IMR-90 (cell line): ENCODE measurements around the gene NOS1AP. TPM values are rescaled to one million over a fixed set of nuclear protein-coding genes. Genes with fewer than 3 reads are reported as not detected.

ENCODE experiments used
- ATAC-seq: fragments of 200-7000 bp; cut with Tn5 transposase; 2 replicates; pipeline ENCODE4 v1.9.1; 2020; ENCODE audit warnings: low read depth, mild to moderate bottlenecking, moderate library complexity
- BruUV-seq: library from RNA; stranded (reverse); fragments of 400-500 nt; replicated peaks from 2 replicates; lab custom pipeline; 2021; lab: Mats Ljungman, UMichigan
- CTCF ChIA-PET: fragments of 300-600 bp; formaldehyde crosslinking; extraction: SDS; loops from one replicate; lab custom pipeline; 2021; ENCODE audit warnings: antibody characterized with exemption; lab: Yijun Ruan, JAX
- POLR2A ChIA-PET: fragments of 300-600 bp; sonication (Branson Sonifier 250); formaldehyde crosslinking; loops from one replicate; lab custom pipeline; 2022; ENCODE audit warnings: antibody characterized with exemption; ENCODE audit not compliant: unreplicated experiment; lab: Charles Lee
- DNase-seq: peaks from one replicate; pipeline ENCODE4 v3.0.0; 2013
- H2AFZ ChIP-seq: replicated peaks from 2 replicates; pipeline ENCODE3; 2013; ENCODE audit warnings: low read length, mild to moderate bottlenecking; ENCODE audit not compliant: poor library complexity
- H2AK5ac ChIP-seq: 2 replicates; pipeline ENCODE4 v1.6.1; 2013; ENCODE audit warnings: low read depth, low read length, inconsistent platforms
- H2AK9ac ChIP-seq: replicated peaks from 2 replicates; pipeline ENCODE3; 2013; ENCODE audit warnings: mild to moderate bottlenecking, low read depth, low read length, moderate library complexity; ENCODE audit not compliant: poor library complexity
- H2BK120ac ChIP-seq: 2 replicates; pipeline ENCODE4 v1.6.1; 2013; ENCODE audit warnings: low read depth, low read length, inconsistent platforms
- H2BK15ac ChIP-seq: 3 replicates; pipeline ENCODE4 v1.6.1; 2013; ENCODE audit warnings: low read depth, low read length, inconsistent platforms
- H2BK20ac ChIP-seq: 2 replicates; pipeline ENCODE4 v1.6.1; 2013; ENCODE audit warnings: low read depth, mild to moderate bottlenecking, inconsistent platforms, low read length, moderate library complexity
- H2BK5ac ChIP-seq: 2 replicates; pipeline ENCODE4 v1.6.1; 2013; ENCODE audit warnings: mild to moderate bottlenecking, low read depth, low read length, inconsistent platforms; ENCODE audit not compliant: poor library complexity, severe bottlenecking
- H3K14ac ChIP-seq: replicated peaks from 2 replicates; pipeline ENCODE4 v1.6.1; 2013; ENCODE audit warnings: low read depth, low read length, inconsistent platforms
- H3K18ac ChIP-seq: 2 replicates; pipeline ENCODE4 v1.6.1; 2013; ENCODE audit warnings: low read depth, low read length, control low read depth
- H3K23ac ChIP-seq: 2 replicates; pipeline ENCODE4 v1.6.1; 2013; ENCODE audit warnings: low read depth, low read length, inconsistent platforms
- H3K27ac ChIP-seq: 2 replicates; pipeline ENCODE4 v1.5.1; 2013; ENCODE audit warnings: mild to moderate bottlenecking, control low read depth, low read length; ENCODE audit not compliant: insufficient read depth
- H3K27me3 ChIP-seq: 2 replicates; pipeline ENCODE4 v1.6.1; 2013; ENCODE audit warnings: low read length; ENCODE audit not compliant: control insufficient read depth, insufficient read depth
- H3K36me3 ChIP-seq: 2 replicates; pipeline ENCODE4 v1.6.1; 2013; ENCODE audit warnings: low read length, mixed read lengths; ENCODE audit not compliant: control insufficient read depth, insufficient read depth
- H3K4ac ChIP-seq: 2 replicates; pipeline ENCODE4 v1.6.1; 2013; ENCODE audit warnings: low read depth, low read length, inconsistent platforms
- H3K4me1 ChIP-seq: 2 replicates; pipeline ENCODE4 v1.6.1; 2013; ENCODE audit warnings: low read length, mixed read lengths; ENCODE audit not compliant: control insufficient read depth, insufficient read depth
- H3K4me2 ChIP-seq: 2 replicates; pipeline ENCODE4 v1.6.1; 2013; ENCODE audit warnings: low read depth, mild to moderate bottlenecking, control low read depth, low read length, moderate library complexity
- H3K4me3 ChIP-seq: 2 replicates; pipeline ENCODE4 v1.5.1; 2013; ENCODE audit warnings: low read depth, mild to moderate bottlenecking, control low read depth, low read length, moderate library complexity; ENCODE audit not compliant: insufficient read depth
- H3K56ac ChIP-seq: 2 replicates; pipeline ENCODE4 v1.6.1; 2013; ENCODE audit warnings: low read length, inconsistent platforms; ENCODE audit not compliant: insufficient read depth; ENCODE audit errors: extremely low read depth
- H3K79me1 ChIP-seq, 2 experiments: 2 replicates each; pipeline ENCODE4 v1.6.1; 2013; ENCODE audit warnings: low read length in 2 of 2, inconsistent platforms in 1 of 2, low read depth in 1 of 2
- H3K9ac ChIP-seq: 2 replicates; pipeline ENCODE4 v1.6.1; 2013; ENCODE audit warnings: low read depth, low read length, control low read depth
- H3K9me1 ChIP-seq: 2 replicates; pipeline ENCODE4 v1.6.1; 2013; ENCODE audit warnings: low read length, inconsistent platforms; ENCODE audit not compliant: insufficient read depth
- H3K9me3 ChIP-seq: 2 replicates; pipeline ENCODE4 v1.6.1; 2013; ENCODE audit warnings: low read length; ENCODE audit not compliant: control insufficient read depth, insufficient read depth
- H4K20me1 ChIP-seq: 2 replicates; pipeline ENCODE4 v1.6.1; 2013; ENCODE audit warnings: low read length, inconsistent platforms; ENCODE audit not compliant: insufficient read depth
- H4K5ac ChIP-seq: 2 replicates; pipeline ENCODE4 v1.6.1; 2013; ENCODE audit warnings: mild to moderate bottlenecking, low read depth, low read length, control low read depth
- H4K8ac ChIP-seq, 2 experiments: 2 replicates each; pipeline ENCODE4 v1.6.1; 2013; ENCODE audit warnings: low read depth in 2 of 2, low read length in 2 of 2, control low read depth in 1 of 2, inconsistent platforms in 1 of 2
- H4K91ac ChIP-seq: 2 replicates; pipeline ENCODE4 v1.6.1; 2013; ENCODE audit warnings: low read depth, low read length, inconsistent platforms; ENCODE audit not compliant: insufficient read depth
- BHLHE40 ChIP-seq: fragments of 150-350 bp; IDR thresholded peaks from 2 replicates; pipeline ENCODE4 v1.6.1; 2016; ENCODE audit warnings: mild to moderate bottlenecking, low read depth, low read length
- CEBPB ChIP-seq: IDR thresholded peaks from 2 replicates; pipeline ENCODE4 v1.6.1; 2012; ENCODE audit warnings: low read depth, low read length, improper control_type of control experiment
- CHD1 ChIP-seq: IDR thresholded peaks from 2 replicates; pipeline ENCODE4 v1.6.1; 2012; ENCODE audit warnings: low read depth, low read length, improper control_type of control experiment
- CTCF ChIP-seq: conservative IDR thresholded peaks from 2 replicates; pipeline ENCODE4 v1.5.1; 2012; ENCODE audit warnings: mild to moderate bottlenecking, low read depth, low read length, improper control_type of control experiment
- FOS ChIP-seq: fragments of 150-350 bp; IDR thresholded peaks from 2 replicates; pipeline ENCODE4 v1.6.1; 2016; ENCODE audit warnings: low read depth, low read length
- MAFK ChIP-seq: IDR thresholded peaks from 2 replicates; pipeline ENCODE4 v1.6.1; 2012; ENCODE audit warnings: low read depth, low read length, improper control_type of control experiment
- MAZ ChIP-seq: IDR thresholded peaks from 2 replicates; pipeline ENCODE4 v1.6.1; 2012; ENCODE audit warnings: low read depth, mild to moderate bottlenecking, low read length, improper control_type of control experiment, moderate library complexity, borderline replicate concordance
- MXI1 ChIP-seq: IDR thresholded peaks from 2 replicates; pipeline ENCODE4 v1.6.1; 2012; ENCODE audit warnings: low read depth, mild to moderate bottlenecking, low read length, moderate library complexity, borderline replicate concordance
- NFE2L2 ChIP-seq: fragments of 150-350 bp; IDR thresholded peaks from 2 replicates; pipeline ENCODE4 v1.6.1; 2016; ENCODE audit warnings: low read depth, mild to moderate bottlenecking, low read length
- POLR2A ChIP-seq: IDR thresholded peaks from 2 replicates; pipeline ENCODE4 v1.6.1; 2012; ENCODE audit warnings: mild to moderate bottlenecking, low read depth, low read length
- RAD21 ChIP-seq: IDR thresholded peaks from 2 replicates; pipeline ENCODE4 v1.6.1; 2012; ENCODE audit warnings: low read length, improper control_type of control experiment
- RCOR1 ChIP-seq: IDR thresholded peaks from 2 replicates; pipeline ENCODE4 v1.6.1; 2012; ENCODE audit warnings: mild to moderate bottlenecking, low read length, improper control_type of control experiment; ENCODE audit not compliant: insufficient replicate concordance
- RFX5 ChIP-seq: IDR thresholded peaks from 2 replicates; pipeline ENCODE4 v1.8.0; 2012; ENCODE audit warnings: low read depth, mild to moderate bottlenecking, low read length, moderate library complexity
- SMC3 ChIP-seq: fragments of 150-350 bp; IDR thresholded peaks from 2 replicates; pipeline ENCODE4 v1.6.1; 2016; ENCODE audit warnings: low read depth, mild to moderate bottlenecking, antibody characterized with exemption, low read length, moderate library complexity
- USF2 ChIP-seq: fragments of 150-350 bp; IDR thresholded peaks from 2 replicates; pipeline ENCODE4 v1.6.1; 2017; ENCODE audit warnings: mild to moderate bottlenecking, antibody characterized with exemption, low read length, low read depth
- WGBS, 2 experiments: methylation state at CpG; one replicate each; pipeline versions ENCODE4 v1.1.5 to v1.1.7; 2013; ENCODE audit warnings: missing lambda C conversion rate in 2 of 2; ENCODE audit not compliant: insufficient read length in 1 of 2; ENCODE audit errors: extremely low coverage in 2 of 2; 5-methylcytosine and 5-hydroxymethylcytosine counted together
- dilution Hi-C: fragments of 300-500 bp; cut with HindIII; formaldehyde crosslinking; loops from one replicate; pipeline ENCODE4 v1.14.3; 2018; ENCODE audit warnings: low sequenced_read_pairs; ENCODE audit not compliant: unreplicated experiment
- in situ Hi-C: fragments of 300-500 bp; cut with MboI; formaldehyde crosslinking; loops from 3 replicates; pipeline ENCODE4 v1.14.3; 2019; ENCODE audit warnings: low sequenced_read_pairs, inconsistent platforms, mixed read lengths
- intact Hi-C: fragments of 100-400 bp; cut with micrococcal nuclease; formaldehyde crosslinking; loops from 2 replicates; pipeline ENCODE4 v1.10.0; 2022
- polyA plus RNA-seq, 3 experiments: library from polyadenylated mRNA; depleted of rRNA; stranded (reverse); fragments of >200 nt; gene quantifications; 2 replicates each; pipeline ENCODE4 v1.2.3, GENCODE V29; 2012; ENCODE audit warnings: low replicate concordance in 1 of 3
- total RNA-seq: library from RNA; depleted of rRNA; stranded (reverse); fragments of >200 nt; gene quantifications from 2 replicates; pipeline ENCODE4 v1.2.3, GENCODE V29; 2012
- TF ChIP-seq, protein P1 (sequence below): fragments of 150-350 bp; IDR thresholded peaks from 2 replicates; pipeline ENCODE4 v1.6.1; 2016; ENCODE audit warnings: low read depth, mild to moderate bottlenecking, low read length, moderate library complexity, borderline replicate concordance

NOS1AP gene
- total and polyA plus RNA-seq, 2 of the 4 experiments (the other 2 are of a cell fraction): 0.18 to 0.19 TPM

DNA sequence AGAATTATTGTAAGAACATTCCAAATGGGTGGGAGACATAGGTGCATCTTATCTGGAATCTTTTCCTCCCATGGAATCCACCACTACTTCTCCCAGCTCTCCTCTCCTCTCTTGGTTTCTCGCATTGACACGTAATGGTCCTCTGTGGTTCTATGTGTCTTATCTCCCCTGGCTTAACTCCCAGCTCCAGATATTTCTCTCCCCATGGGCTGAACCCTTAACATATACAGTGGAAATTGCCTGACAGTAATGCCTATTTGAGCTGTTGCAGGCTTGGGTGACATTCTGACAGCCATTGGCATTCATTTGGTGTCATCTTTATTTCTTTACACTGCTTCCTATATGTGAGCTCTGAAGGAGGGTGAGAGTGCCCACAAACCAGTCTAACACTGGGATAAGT lies 188.9 kb downstream of the NOS1AP start:
- Histone ChIP-seq H2BK120ac (no peak overlapping the region), H3K4me1 (no peaks in the 10 kb centered on the region), H4K8ac (no peak overlapping the region), H3K27ac (no peak overlapping the region), H3K14ac (no peak overlapping the region), H2BK15ac (no peak overlapping the region), H2BK20ac (no peak overlapping the region), H3K18ac (no peak overlapping the region), H3K27me3 (no peaks in the 10 kb centered on the region; the same call in 1 of the 2 replicates), H2BK5ac (no peak overlapping the region), H3K4me2 (no peak overlapping the region), H4K20me1 (no peaks in the 10 kb centered on the region), H3K4me3 (no peak overlapping the region), H3K79me1 (no peaks in the 10 kb centered on the region), H4K5ac (no peak overlapping the region), H3K36me3 (no peaks in the 10 kb centered on the region), H2AFZ (no peak overlapping the region), H2AK5ac (no peak overlapping the region), H2AK9ac (no peak overlapping the region), H3K9me1 (no peaks in the 10 kb centered on the region), H3K9ac (no peak overlapping the region), H3K9me3 (no peaks in the 10 kb centered on the region), H3K23ac (no peak overlapping the region), H4K91ac (no peak overlapping the region), H3K56ac (no peak overlapping the region), H3K4ac (no peak overlapping the region)
- no TSS peak for BruUV-seq
- in situ Hi-C loops (no loop called here), intact Hi-C loops (no loop called here), dilution Hi-C loops (no loop called here)
- ATAC-seq (no peak), DNase-seq (no peak)
- ChIA-PET POLR2A (no interaction called here), CTCF (no interaction called here)
- TF ChIP-seq SMC3 (no peak), NFE2L2 (no peak), RFX5 (no peak), POLR2A (no peak), MAZ (no peak), CEBPB (no peak), CTCF (no peak), MAFK (no peak), FOS (no peak), MXI1 (no peak), BHLHE40 (no peak), USF2 (no peak), CHD1 (no peak), RCOR1 (no peak), RAD21 (no peak)
- TF ChIP-seq, protein P1, sequence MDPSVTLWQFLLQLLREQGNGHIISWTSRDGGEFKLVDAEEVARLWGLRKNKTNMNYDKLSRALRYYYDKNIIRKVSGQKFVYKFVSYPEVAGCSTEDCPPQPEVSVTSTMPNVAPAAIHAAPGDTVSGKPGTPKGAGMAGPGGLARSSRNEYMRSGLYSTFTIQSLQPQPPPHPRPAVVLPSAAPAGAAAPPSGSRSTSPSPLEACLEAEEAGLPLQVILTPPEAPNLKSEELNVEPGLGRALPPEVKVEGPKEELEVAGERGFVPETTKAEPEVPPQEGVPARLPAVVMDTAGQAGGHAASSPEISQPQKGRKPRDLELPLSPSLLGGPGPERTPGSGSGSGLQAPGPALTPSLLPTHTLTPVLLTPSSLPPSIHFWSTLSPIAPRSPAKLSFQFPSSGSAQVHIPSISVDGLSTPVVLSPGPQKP: no peak
- 40% methylated on average over 2 of the region's 2 CpGs; no CpG with 5 or more reads in 1 of the 2 experiments for WGBS, 2 experiments
